Left lung (tissue), 10 donors: ENCODE results near the gene L3MBTL3. TPM values are rescaled to one million over a fixed set of nuclear protein-coding genes. Genes with fewer than 3 reads are reported as not detected.
"Not testable (repeated sequence)": the region's sequence is repeated elsewhere in the genome, so short reads cannot be mapped to it uniquely, and the experiment has no call there.

Source experiments
- ATAC-seq: fragments of 200-7000 bp; cut with Tn5 transposase; one replicate; pipeline ENCODE4 v1.9.1; 2020; ENCODE audit warnings: moderate library complexity
- DNase-seq, 4 donors: peaks; one replicate each; pipeline ENCODE4 v3.0.0-alpha.2; 2013 to 2020
- H3K27ac ChIP-seq, 2 donors: fragments of 200-600 bp; sonication (generic) in 1 of 2; one replicate each; pipeline versions ENCODE4 v1.5.0 to v1.8.0; 2020 to 2021
- H3K27me3 ChIP-seq, 2 donors: fragments of 200-600 bp; sonication (generic) in 1 of 2; one replicate each; pipeline versions ENCODE4 v1.5.0 to v1.8.0; 2020 to 2021
- H3K36me3 ChIP-seq, 2 donors: fragments of 200-600 bp; sonication (generic) in 1 of 2; one replicate each; pipeline versions ENCODE4 v1.5.0 to v1.8.0; 2020 to 2021
- H3K4me1 ChIP-seq, 2 donors: fragments of 200-600 bp; one replicate each; pipeline ENCODE4 v1.8.0; 2021
- H3K4me3 ChIP-seq, 2 donors: fragments of 200-600 bp; sonication (generic) in 1 of 2; one replicate each; pipeline versions ENCODE4 v1.5.0 to v1.8.0; 2020 to 2021; ENCODE audit warnings: mild to moderate bottlenecking in 1 of 2
- H3K9me3 ChIP-seq, 2 donors: fragments of 200-600 bp; sonication (generic) in 1 of 2; one replicate each; pipeline versions ENCODE4 v1.5.0 to v1.8.0; 2020 to 2021
- CTCF ChIP-seq, 2 donors: fragments of 200-600 bp; sonication (generic) in 1 of 2; IDR thresholded peaks; one replicate each; pipeline versions ENCODE4 v1.5.0 to v1.8.0; 2021; ENCODE audit warnings: antibody characterized with exemption in 2 of 2
- intact Hi-C, 2 donors: fragments of 100-400 bp; cut with DNase I; formaldehyde crosslinking; loops; one replicate each; pipeline versions ENCODE4 v1.11.2 to v1.14.2; 2022
- polyA plus RNA-seq, 6 donors: library from polyadenylated mRNA; unstranded; fragments of 120-200 nt; gene quantifications; one replicate each; pipeline ENCODE4 v1.2.1, GENCODE V29; 2013; ENCODE audit not compliant: insufficient read length in 6 of 6
- total RNA-seq, 2 donors: library from RNA; stranded (reverse); fragmentation: NEBNext Ultra II Directional; extraction: Animal tissue kit (Norgen Biotek cat#: 25700); gene quantifications; one replicate each; pipeline ENCODE4 v1.2.1, GENCODE V29; 2021
- donor health status: DM: no; HTN: yes; CAD: no.
- donor health status: DM: no; HTN: no; CAD: no.

The L3MBTL3 gene
- total and polyA plus RNA-seq, 8 donors = 5.7 to 28.5 (median 17.3) TPM

- TF ChIP-seq CTCF (IDR thresholded peaks at IDR 0.05) = no peak
- no peak overlapping the region for H3K27ac ChIP-seq
- H3K27me3 ChIP-seq = no peaks in the 10 kb centered on the region
- H3K4me3 ChIP-seq = no peak overlapping the region
- no peaks in the 10 kb centered on the region for H3K4me1 ChIP-seq
- intact Hi-C loops = no loop called here
- ATAC-seq (no peak), DNase-seq (no peak)
- H3K36me3 ChIP-seq = no peaks in the 10 kb centered on the region
- H3K9me3 ChIP-seq = no peaks in the 10 kb centered on the region
Measured at GRCh38 chr6:130164251-130164650, 145.9 kb downstream of the L3MBTL3 start.

GRCh38 chr6:130167655-130168054 is 149.3 kb downstream of the L3MBTL3 start:
- no peak for TF ChIP-seq CTCF (IDR thresholded peaks at IDR 0.05)
- DNase-seq (peak in 2 of 4 donors; percentile 74 to 79), ATAC-seq (no peak)
- H3K4me1 ChIP-seq = no peaks in the 10 kb centered on the region
- intact Hi-C loops = no loop called here
- H3K27ac ChIP-seq = no peak overlapping the region
- no peaks in the 10 kb centered on the region for H3K36me3 ChIP-seq
- H3K27me3 ChIP-seq = no peaks in the 10 kb centered on the region
- H3K4me3 ChIP-seq = no peak overlapping the region
- H3K9me3 ChIP-seq = peaks cover 0 to 2% of the 10 kb centered on the region in 2 donors

GRCh38 chr6:130170160-130170559 is 151.8 kb downstream of the L3MBTL3 start:
- intact Hi-C loops, H3K27ac ChIP-seq, H3K9me3 ChIP-seq, H3K27me3 ChIP-seq, H3K4me1 ChIP-seq, ATAC-seq, H3K4me3 ChIP-seq, H3K36me3 ChIP-seq, DNase-seq: not testable (repeated sequence)

- H3K4me3 ChIP-seq, H3K4me1 ChIP-seq, H3K9me3 ChIP-seq, H3K36me3 ChIP-seq, H3K27me3 ChIP-seq, intact Hi-C loops, ATAC-seq, DNase-seq, H3K27ac ChIP-seq: not testable (repeated sequence)
Measured at GRCh38 chr6:130173377-130174004, 155.1 kb downstream of the L3MBTL3 start.

GRCh38 chr6:130176378-130176777 is 158.0 kb downstream of the L3MBTL3 start:
- Histone ChIP-seq H3K27me3 (no peaks in the 10 kb centered on the region), H3K36me3 (no peaks in the 10 kb centered on the region)

GRCh38 chr6:130178692-130179091 is 160.3 kb downstream of the L3MBTL3 start:
- ATAC-seq (peak; percentile 99), DNase-seq (no peak)
- Histone ChIP-seq H3K27me3 (no peaks in the 10 kb centered on the region), H3K4me1 (no peaks in the 10 kb centered on the region), H3K36me3 (no peaks in the 10 kb centered on the region), H3K27ac (no peak overlapping the region), H3K4me3 (no peak overlapping the region), H3K9me3 (no peaks in the 10 kb centered on the region)
- no peak for TF ChIP-seq CTCF (IDR thresholded peaks at IDR 0.05)
- intact Hi-C loops = no loop called here

More at GRCh38 chr6:130176378-130176777, 158.0 kb downstream of the L3MBTL3 start:
- intact Hi-C loops = no loop called here
- no peak for TF ChIP-seq CTCF (IDR thresholded peaks at IDR 0.05)
- H3K4me1 ChIP-seq = no peaks in the 10 kb centered on the region
- H3K9me3 ChIP-seq = peaks cover 0 to 2% of the 10 kb centered on the region in 2 donors
- DNase-seq = no peak
- H3K4me3 ChIP-seq = no peak overlapping the region
- H3K27ac ChIP-seq = no peak overlapping the region
- ATAC-seq = no peak
